ENCODE measurements around the gene KDELR1. TPM values are rescaled to one million over a fixed set of nuclear protein-coding genes. Genes with fewer than 3 reads are reported as not detected.

The KDELR1 gene
- total RNA-seq, 1 experiment from 2014 or later: 198 TPM

DNA sequence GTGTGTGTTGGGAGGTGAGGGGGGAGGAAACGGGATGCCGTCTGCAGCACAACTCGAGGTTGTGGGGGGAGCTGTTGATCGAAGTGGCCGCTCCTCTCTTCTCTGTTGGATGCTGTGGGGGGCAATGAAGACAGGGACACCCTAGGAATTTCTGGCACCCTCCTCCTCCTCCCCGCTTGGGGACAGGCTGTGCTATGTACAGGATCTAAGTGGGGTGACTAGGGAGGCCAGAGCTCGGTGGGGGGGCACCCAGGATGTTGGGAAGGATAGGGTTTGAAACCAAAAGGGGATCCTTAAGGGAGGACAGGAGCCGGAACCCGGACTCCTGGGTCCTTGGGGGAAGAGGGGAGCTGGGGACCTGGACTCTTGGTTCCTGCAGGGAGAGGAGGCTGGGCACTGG, 4.1 kb upstream of the KDELR1 start:
- Histone ChIP-seq H3K4me2 (ENCODE audit: insufficient read depth, insufficient read length, low read length) (peak overlapping the region; percentile 72), H4K20me1 (ENCODE audit: control insufficient read depth, insufficient read depth, insufficient read length) (no peaks in the 10 kb centered on the region), H3K9ac (ENCODE audit: extremely low read depth, insufficient read length, low read length) (no peak overlapping the region), H2BK15ac (ENCODE audit: low read depth, low read length) (no peak overlapping the region), H3K79me2 (ENCODE audit: insufficient read depth, low read length) (no peaks in the 10 kb centered on the region; the same call in 1 of the 2 replicates), H3K27me3 (ENCODE audit: insufficient read depth, low read length) (peaks cover 8% of the 10 kb centered on the region; the same call in 1 of the 2 replicates), H4K91ac (ENCODE audit: insufficient read length, low read depth, low read length) (no peak overlapping the region), H2AFZ (ENCODE audit: low read length) (no peak overlapping the region), H3K18ac (ENCODE audit: insufficient read length, low read depth, low read length) (no peak overlapping the region), H2BK20ac (ENCODE audit: low read depth, low read length, poor library complexity, severe bottlenecking) (no peak overlapping the region), H4K5ac (ENCODE audit: insufficient read length, low read depth, low read length) (no peak overlapping the region), H3T11ph (ENCODE audit: low read length) (no peak overlapping the region), H3K9me3 (ENCODE audit: control insufficient read depth, low read depth, low read length) (no peaks in the 10 kb centered on the region), H3K14ac (ENCODE audit: insufficient read depth, low read length) (no peak overlapping the region), H2BK12ac (ENCODE audit: insufficient read length, low read depth, low read length) (no peak overlapping the region), H2BK120ac (ENCODE audit: low read depth, low read length, poor library complexity, severe bottlenecking) (no peak overlapping the region), H3K23ac (ENCODE audit: insufficient read length, low read depth, low read length) (no peak overlapping the region), H3K4me1 (ENCODE audit: insufficient read depth, low read length) (peaks cover 6% of the 10 kb centered on the region; the same call in 1 of the 2 replicates), H3K79me1 (ENCODE audit: insufficient read depth, low read depth, low read length, poor library complexity, severe bottlenecking) (no peaks in the 10 kb centered on the region), H3K27ac (ENCODE audit: insufficient read length, low read depth, low read length) (no peak overlapping the region), H3K4ac (ENCODE audit: low read depth, low read length) (no peak overlapping the region), H4K8ac (replicated peaks; ENCODE audit: insufficient read length, low read depth, low read length) (no peak overlapping the region), H3K23me2 (ENCODE audit: insufficient read length, low read depth, low read length, poor library complexity, severe bottlenecking) (peaks cover 20% of the 10 kb centered on the region), H2BK5ac (ENCODE audit: insufficient read length, low read length) (no peak overlapping the region), H3K56ac (ENCODE audit: insufficient read length, low read depth, low read length) (no peak overlapping the region), H2AK5ac (ENCODE audit: insufficient read length, low read length) (no peak overlapping the region)
- H3K27ac Mint-ChIP-seq: no peak overlapping the region
- DNase-seq: no peak
- no peaks in the 10 kb centered on the region; a peak in 1 of 5 replicates for H3K9me3 Mint-ChIP-seq
- peaks cover 40 to 69% of the 10 kb centered on the region in 2 experiments for H3K4me1 Mint-ChIP-seq
- H3K4me3 Mint-ChIP-seq: peak overlapping the region in 1 of 2 experiments; percentile 84; a peak in 2 of 5 replicates
- no peaks in the 10 kb centered on the region; a peak in 1 of 7 replicates for H3K36me3 Mint-ChIP-seq (ENCODE audit: insufficient read depth in 1 of 3, low read depth in 3 of 3)
- no CpG with 5 or more reads among the region's 9 CpGs for WGBS (ENCODE audit: extremely low coverage, insufficient read length, low lambda C conversion rate)
- peaks cover 62% of the 10 kb centered on the region for H3K27me3 Mint-ChIP-seq (ENCODE audit: low read depth)
- TF ChIP-seq, protein P1, sequence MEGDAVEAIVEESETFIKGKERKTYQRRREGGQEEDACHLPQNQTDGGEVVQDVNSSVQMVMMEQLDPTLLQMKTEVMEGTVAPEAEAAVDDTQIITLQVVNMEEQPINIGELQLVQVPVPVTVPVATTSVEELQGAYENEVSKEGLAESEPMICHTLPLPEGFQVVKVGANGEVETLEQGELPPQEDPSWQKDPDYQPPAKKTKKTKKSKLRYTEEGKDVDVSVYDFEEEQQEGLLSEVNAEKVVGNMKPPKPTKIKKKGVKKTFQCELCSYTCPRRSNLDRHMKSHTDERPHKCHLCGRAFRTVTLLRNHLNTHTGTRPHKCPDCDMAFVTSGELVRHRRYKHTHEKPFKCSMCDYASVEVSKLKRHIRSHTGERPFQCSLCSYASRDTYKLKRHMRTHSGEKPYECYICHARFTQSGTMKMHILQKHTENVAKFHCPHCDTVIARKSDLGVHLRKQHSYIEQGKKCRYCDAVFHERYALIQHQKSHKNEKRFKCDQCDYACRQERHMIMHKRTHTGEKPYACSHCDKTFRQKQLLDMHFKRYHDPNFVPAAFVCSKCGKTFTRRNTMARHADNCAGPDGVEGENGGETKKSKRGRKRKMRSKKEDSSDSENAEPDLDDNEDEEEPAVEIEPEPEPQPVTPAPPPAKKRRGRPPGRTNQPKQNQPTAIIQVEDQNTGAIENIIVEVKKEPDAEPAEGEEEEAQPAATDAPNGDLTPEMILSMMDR (conservative IDR thresholded peaks at IDR 0.05): no peak
